B cell (primary cell): Measurements from ENCODE around the gene BCL3. TPM values are rescaled to one million over a fixed set of nuclear protein-coding genes. Genes with fewer than 3 reads are reported as not detected.
"Not testable (repeated sequence)": the region's sequence is repeated elsewhere in the genome, so short reads cannot be mapped to it uniquely, and the experiment has no call there.

Experiments
- ATAC-seq: fragments of 200-7000 bp; cut with Tn5 transposase; one replicate; pipeline ENCODE4 v1.10.0; 2021; ENCODE audit warnings: low read depth, mild to moderate bottlenecking, moderate number of reproducible peaks, moderate library complexity
- CTCF ChIA-PET: fragments of 350-600 bp; sonication (Branson Sonifier 250); formaldehyde crosslinking; loops from one replicate; lab custom pipeline; 2021; ENCODE audit warnings: antibody characterized with exemption, inconsistent platforms; lab: Charles Lee
- POLR2A ChIA-PET: fragments of 350-600 bp; sonication (Branson Sonifier 250); formaldehyde crosslinking; loops from one replicate; lab custom pipeline; 2021; ENCODE audit warnings: antibody characterized with exemption; lab: Charles Lee
- DNase-seq: peaks from one replicate; pipeline ENCODE4 v3.0.0; 2013
- H2AFZ ChIP-seq: 2 replicates; pipeline ENCODE4 v1.6.1; 2012; ENCODE audit warnings: mild to moderate bottlenecking, low read depth, low read length; ENCODE audit not compliant: insufficient read depth, poor library complexity, severe bottlenecking
- H3K27ac ChIP-seq, 2 donors: 1 replicate in 1 of 2; 2 replicates in 1 of 2; pipeline ENCODE4 v1.5.1; 2012 to 2013; ENCODE audit warnings: low read length in 2 of 2, mild to moderate bottlenecking in 2 of 2, moderate library complexity in 1 of 2
- H3K27me3 ChIP-seq, 4 experiments: fragments of 200-600 bp in 1 of 4; sonication (generic) in 1 of 4; replicated peaks in 1 of 4; 1 replicate in 2 of 4; 2 replicates in 2 of 4; pipeline versions ENCODE4 v1.6.1 to v1.7.0; 2013 to 2016; ENCODE audit warnings: low read length in 3 of 4, mild to moderate bottlenecking in 2 of 4, mixed read lengths in 1 of 4, moderate library complexity in 1 of 4; ENCODE audit not compliant: insufficient read depth in 4 of 4, control insufficient read depth in 3 of 4; ENCODE audit errors: control extremely low read depth in 1 of 4
- H3K36me3 ChIP-seq, 2 experiments: replicated peaks in 1 of 2; 1 replicate in 1 of 2; 2 replicates in 1 of 2; pipeline versions ENCODE4 v1.6.1 to v1.7.1; 2013; ENCODE audit warnings: low read length in 1 of 2; ENCODE audit not compliant: insufficient read depth in 2 of 2, control insufficient read depth in 1 of 2; ENCODE audit errors: control extremely low read depth in 1 of 2, extremely low read depth in 1 of 2
- H3K4me1 ChIP-seq, 2 donors: fragments of 200-600 bp in 1 of 2; sonication (generic) in 1 of 2; 1 replicate in 1 of 2; 2 replicates in 1 of 2; pipeline versions ENCODE4 v1.5.1 to v1.6.1; 2013 to 2017; ENCODE audit warnings: low read length in 2 of 2; ENCODE audit not compliant: control insufficient read depth in 2 of 2, insufficient read depth in 2 of 2
- H3K4me2 ChIP-seq: replicated peaks from 2 replicates; pipeline ENCODE3; 2012; ENCODE audit warnings: mild to moderate bottlenecking, low read depth, low read length; ENCODE audit not compliant: poor library complexity, severe bottlenecking
- H3K4me3 ChIP-seq, 5 experiments: fragments of 200-600 bp in 1 of 5; sonication (generic) in 1 of 5; 1 replicate in 3 of 5; 2 replicates in 2 of 5; pipeline versions ENCODE4 v1.5.1 to v1.7.0; 2011 to 2016; ENCODE audit warnings: low read length in 4 of 5, mild to moderate bottlenecking in 4 of 5, low read depth in 2 of 5, control low read depth in 1 of 5, moderate library complexity in 1 of 5; ENCODE audit not compliant: insufficient read depth in 1 of 5; ENCODE audit errors: control extremely low read depth in 1 of 5, extremely low read depth in 1 of 5
- H3K79me2 ChIP-seq: fragments of 200-600 bp; sonication (generic); one replicate; pipeline ENCODE4 v1.6.0; 2016; ENCODE audit warnings: low read length; ENCODE audit not compliant: control insufficient read depth, insufficient read depth
- H3K9ac ChIP-seq: fragments of 200-600 bp; sonication (generic); 2 replicates; pipeline ENCODE4 v1.6.1; 2017; ENCODE audit warnings: mild to moderate bottlenecking, low read length, moderate library complexity
- H3K9me3 ChIP-seq, 3 donors: one replicate each; pipeline versions ENCODE4 v1.6.1 to v1.7.1; 2013; ENCODE audit warnings: low read length in 2 of 3; ENCODE audit not compliant: control insufficient read depth in 2 of 3, insufficient read depth in 1 of 3; ENCODE audit errors: control extremely low read depth in 1 of 3
- H4K20me1 ChIP-seq: 2 replicates; pipeline ENCODE4 v1.6.0; 2012; ENCODE audit warnings: mild to moderate bottlenecking, low read length; ENCODE audit not compliant: insufficient read depth, control insufficient read depth, poor library complexity, severe bottlenecking
- H3K27ac Mint-ChIP-seq: one replicate; pipeline ENCODE4 v1.8.0; 2021; ENCODE audit warnings: mixed read lengths
- H3K27me3 Mint-ChIP-seq: one replicate; pipeline ENCODE4 v1.8.0; 2021; ENCODE audit warnings: mixed read lengths
- H3K4me1 Mint-ChIP-seq: one replicate; pipeline ENCODE4 v1.8.0; 2021; ENCODE audit warnings: mixed read lengths
- H3K4me3 Mint-ChIP-seq: one replicate; pipeline ENCODE4 v1.8.0; 2021; ENCODE audit warnings: mixed read lengths
- H3K9me3 Mint-ChIP-seq: one replicate; pipeline ENCODE4 v1.8.0; 2022; ENCODE audit warnings: mixed read lengths; ENCODE audit not compliant: insufficient read depth
- CTCF ChIP-seq: fragments of 200-600 bp; IDR thresholded peaks from one replicate; pipeline ENCODE4 v1.8.0; 2022; ENCODE audit warnings: antibody characterized with exemption, mild to moderate bottlenecking
- EZH2 ChIP-seq: IDR thresholded peaks from 2 replicates; pipeline ENCODE4 v1.6.1; 2012; ENCODE audit warnings: borderline replicate concordance, low read depth, mild to moderate bottlenecking, moderate library complexity, low read length; ENCODE audit not compliant: insufficient read depth, poor library complexity, severe bottlenecking
- WGBS: methylation state at CpG from one replicate; pipeline ENCODE4 v1.1.5; 2013; ENCODE audit warnings: missing lambda C conversion rate; ENCODE audit not compliant: insufficient coverage; 5-methylcytosine and 5-hydroxymethylcytosine counted together
- intact Hi-C: fragments of 100-400 bp; cut with micrococcal nuclease; formaldehyde crosslinking; loops from one replicate; pipeline ENCODE4 v1.10.0; 2022
- polyA plus RNA-seq: library from polyadenylated mRNA; depleted of rRNA; stranded (reverse); fragments of >200 nt; gene quantifications from 2 replicates; pipeline ENCODE4 v1.2.3, GENCODE V29; 2012
- total RNA-seq, 2 donors: library from RNA; stranded (reverse); fragments of 120-200 nt in 1 of 2; gene quantifications; 1 replicate in 1 of 2; 2 replicates in 1 of 2; pipeline versions ENCODE4 v1.2.3 to v1.2.4, GENCODE V29; 2013 to 2022

Gene BCL3
- total and polyA plus RNA-seq, 2 donors (not counting 1 experiment from before 2014, with no cell fraction given) = 52.3 to 147 TPM

GRCh38 chr19:44708940-44709339, 39.6 kb upstream of the BCL3 start:
- no peak overlapping the region for H3K27ac ChIP-seq
- no peak overlapping the region for H3K9ac ChIP-seq
- no peak overlapping the region for H3K4me2 ChIP-seq
- no peaks in the 10 kb centered on the region for H3K79me2 ChIP-seq
- WGBS = 73% methylated on average over 5 of the region's 5 CpGs
- DNase-seq (no peak), ATAC-seq (no peak)
- H3K9me3 ChIP-seq = peaks cover 0 to under 1% (median 0%) of the 10 kb centered on the region in 3 donors
- H3K27ac Mint-ChIP-seq = no peak overlapping the region
- H3K27me3 ChIP-seq = peaks cover 0 to 13% (median 0%) of the 10 kb centered on the region in 4 experiments
- no peak overlapping the region for H2AFZ ChIP-seq
- POLR2A ChIA-PET = interaction anchor here (0.6 kb wide), 1 partner anchor 164 kb away, joined by 4 read pairs; no protein-coding TSS in a partner anchor
- H3K4me3 ChIP-seq = no peak overlapping the region
- no peaks in the 10 kb centered on the region for H4K20me1 ChIP-seq
- CTCF ChIA-PET = interaction anchor here (0.8 to 1.3 kb wide), 2 partner anchors 14 to 62 kb away, joined by 5 read pairs; no protein-coding TSS in a partner anchor
- TF ChIP-seq EZH2 (no peak), CTCF (no peak)
- peaks cover 14% of the 10 kb centered on the region for H3K27me3 Mint-ChIP-seq
- H3K4me3 Mint-ChIP-seq = no peak overlapping the region
- H3K9me3 Mint-ChIP-seq = no peaks in the 10 kb centered on the region
- no peaks in the 10 kb centered on the region for H3K4me1 ChIP-seq
- no peaks in the 10 kb centered on the region for H3K36me3 ChIP-seq
- intact Hi-C loops = no loop called here
- H3K4me1 Mint-ChIP-seq = no peaks in the 10 kb centered on the region

- CTCF ChIA-PET = interaction anchor here (0.7 to 1.3 kb wide), 3 partner anchors 13 to 61 kb away, joined by 3 to 5 read pairs (median 5); no protein-coding TSS in a partner anchor
- H3K9me3 ChIP-seq, H3K79me2 ChIP-seq, H3K36me3 ChIP-seq, H3K9me3 Mint-ChIP-seq, H3K27ac Mint-ChIP-seq, ATAC-seq, H3K4me1 ChIP-seq, H3K27ac ChIP-seq, H3K4me3 ChIP-seq, H4K20me1 ChIP-seq, H2AFZ ChIP-seq, H3K4me3 Mint-ChIP-seq, H3K4me1 Mint-ChIP-seq, H3K4me2 ChIP-seq, DNase-seq, intact Hi-C loops, H3K9ac ChIP-seq: not testable (repeated sequence)
- peaks cover 0 to 13% (median 0%) of the 10 kb centered on the region in 4 experiments for H3K27me3 ChIP-seq
- POLR2A ChIA-PET = interaction anchor here (0.6 kb wide), 1 partner anchor 164 kb away, joined by 4 read pairs; no protein-coding TSS in a partner anchor
- 95% methylated on average over 3 of the region's 4 CpGs for WGBS
- peaks cover 14% of the 10 kb centered on the region for H3K27me3 Mint-ChIP-seq
These were observed 38.9 kb upstream of the BCL3 start for GRCh38 chr19:44709434-44710266.
